WTC11 (cell line): ENCODE results near the gene SACS. TPM values are rescaled to one million over a fixed set of nuclear protein-coding genes. Genes with fewer than 3 reads are reported as not detected.

Experiments used
- ATAC-seq: fragments of 200-7000 bp; cut with Tn5 transposase; 2 replicates; pipeline ENCODE4 v1.10.0; 2021; ENCODE audit warnings: mild to moderate bottlenecking, moderate library complexity
- CTCF ChIA-PET: fragments of 300-600 bp; sonication (Branson Sonifier 250); formaldehyde crosslinking; loops from one replicate; lab custom pipeline; 2021; ENCODE audit warnings: antibody characterized with exemption; lab: Charles Lee
- POLR2A ChIA-PET: fragments of 350-600 bp; sonication (Branson Sonifier 250); formaldehyde crosslinking; loops from one replicate; lab custom pipeline; 2021; ENCODE audit warnings: antibody characterized with exemption; lab: Charles Lee
- DNase-seq: peaks from one replicate; pipeline ENCODE4 v3.0.0; 2021; ENCODE audit warnings: low spot score
- H3K27ac Mint-ChIP-seq: 2 replicates; pipeline ENCODE4 v1.8.0; 2021; ENCODE audit warnings: mixed read lengths
- H3K27me3 Mint-ChIP-seq: 2 replicates; pipeline ENCODE4 v1.8.0; 2021; ENCODE audit warnings: low read depth, mild to moderate bottlenecking, moderate library complexity, mixed read lengths
- H3K36me3 Mint-ChIP-seq: 2 replicates; pipeline ENCODE4 v1.8.0; 2021; ENCODE audit warnings: mixed read lengths
- H3K4me1 Mint-ChIP-seq: 2 replicates; pipeline ENCODE4 v1.8.0; 2022; ENCODE audit warnings: mixed read lengths
- H3K4me3 Mint-ChIP-seq: 2 replicates; pipeline ENCODE4 v1.8.0; 2021; ENCODE audit warnings: mild to moderate bottlenecking, moderate library complexity, mixed read lengths
- H3K9me3 Mint-ChIP-seq: 2 replicates; pipeline ENCODE4 v1.8.0; 2021; ENCODE audit warnings: mixed read lengths
- E2F1 ChIP-seq: sonication (generic); formaldehyde crosslinking; IDR thresholded peaks from 2 replicates; pipeline ENCODE4 v1.8.0; 2022; ENCODE audit warnings: mild to moderate bottlenecking, missing genetic modification reagents
- FOXP1 ChIP-seq: sonication (generic); formaldehyde crosslinking; IDR thresholded peaks from 2 replicates; pipeline ENCODE4 v1.8.0; 2022; ENCODE audit warnings: missing genetic modification reagents, mild to moderate bottlenecking, moderate library complexity, borderline replicate concordance
- GABPB1 ChIP-seq: sonication (generic); formaldehyde crosslinking; IDR thresholded peaks from 2 replicates; pipeline ENCODE4 v1.8.1; 2023; ENCODE audit warnings: mild to moderate bottlenecking, missing genetic modification reagents
- GTF2I ChIP-seq: fragments of 250-450 bp; sonication (Bioruptor Pico); conservative IDR thresholded peaks from 2 replicates; pipeline ENCODE4 v1.4.0; 2021; ENCODE audit warnings: mild to moderate bottlenecking
- MAX ChIP-seq: sonication (generic); formaldehyde crosslinking; IDR thresholded peaks from 2 replicates; pipeline ENCODE4 v1.8.0; 2022; ENCODE audit warnings: mild to moderate bottlenecking, missing genetic modification reagents
- RORB ChIP-seq: fragments of 250-450 bp; sonication (Bioruptor Pico); IDR thresholded peaks from 2 replicates; pipeline ENCODE4 v1.9.0; 2021; ENCODE audit warnings: mild to moderate bottlenecking
- SMAD4 ChIP-seq: sonication (generic); formaldehyde crosslinking; IDR thresholded peaks from 2 replicates; pipeline ENCODE4 v1.8.0; 2022; ENCODE audit warnings: mild to moderate bottlenecking, missing genetic modification reagents
- TEAD1 ChIP-seq: sonication (generic); formaldehyde crosslinking; IDR thresholded peaks from 2 replicates; pipeline ENCODE4 v1.8.0; 2022; ENCODE audit warnings: mild to moderate bottlenecking, missing genetic modification reagents
- TEAD4 ChIP-seq: sonication (generic); formaldehyde crosslinking; IDR thresholded peaks from 2 replicates; pipeline ENCODE4 v1.8.0; 2022; ENCODE audit warnings: mild to moderate bottlenecking, missing genetic modification reagents
- TP53 ChIP-seq: sonication (generic); formaldehyde crosslinking; IDR thresholded peaks from 2 replicates; pipeline ENCODE4 v1.8.1; 2023; ENCODE audit warnings: mild to moderate bottlenecking, missing genetic modification reagents
- USF2 ChIP-seq: sonication (generic); formaldehyde crosslinking; IDR thresholded peaks from 2 replicates; pipeline ENCODE4 v1.8.1; 2023; ENCODE audit warnings: mild to moderate bottlenecking, missing genetic modification reagents, moderate library complexity
- ZNF138 ChIP-seq: sonication (generic); formaldehyde crosslinking; conservative IDR thresholded peaks from 2 replicates; pipeline ENCODE4 v1.8.1; 2022; ENCODE audit warnings: mild to moderate bottlenecking, moderate library complexity, missing genetic modification reagents
- ZNF232 ChIP-seq: sonication (generic); formaldehyde crosslinking; IDR thresholded peaks from 2 replicates; pipeline ENCODE4 v1.8.0; 2022; ENCODE audit warnings: mild to moderate bottlenecking, missing genetic modification reagents
- ZNF281 ChIP-seq: sonication (generic); formaldehyde crosslinking; IDR thresholded peaks from 2 replicates; pipeline ENCODE4 v1.8.0; 2023; ENCODE audit warnings: mild to moderate bottlenecking, missing genetic modification reagents
- ZNF396 ChIP-seq: fragments of 250-450 bp; sonication (Bioruptor Pico); IDR thresholded peaks from 2 replicates; pipeline ENCODE4 v1.8.0; 2021; ENCODE audit warnings: mild to moderate bottlenecking, moderate library complexity, borderline replicate concordance
- ZNF416 ChIP-seq: fragments of 250-450 bp; sonication (Bioruptor Pico); IDR thresholded peaks from 2 replicates; pipeline ENCODE4 v1.9.0; 2021; ENCODE audit warnings: mild to moderate bottlenecking, inconsistent platforms
- ZNF671 ChIP-seq: fragments of 250-450 bp; sonication (Bioruptor Pico); IDR thresholded peaks from 2 replicates; pipeline ENCODE4 v1.8.0; 2021; ENCODE audit warnings: mild to moderate bottlenecking
- total RNA-seq: library from RNA; stranded (reverse); gene quantifications from 3 replicates; pipeline ENCODE4 v1.2.3, GENCODE V29; 2021
- TF ChIP-seq, protein P1 (sequence below): sonication (generic); formaldehyde crosslinking; IDR thresholded peaks from 2 replicates; pipeline ENCODE4 v1.8.0; 2023; ENCODE audit warnings: missing genetic modification reagents
- TF ChIP-seq, protein P2 (sequence below): sonication (generic); formaldehyde crosslinking; IDR thresholded peaks from 2 replicates; pipeline ENCODE4 v1.8.0; 2022; ENCODE audit warnings: mild to moderate bottlenecking, missing genetic modification reagents
- TF ChIP-seq, protein P3 (sequence below): sonication (generic); formaldehyde crosslinking; IDR thresholded peaks from 2 replicates; pipeline ENCODE4 v1.8.1; 2023; ENCODE audit warnings: mild to moderate bottlenecking, moderate library complexity, missing genetic modification reagents
- TF ChIP-seq, protein P4 (sequence below): sonication (generic); formaldehyde crosslinking; IDR thresholded peaks from 2 replicates; pipeline ENCODE4 v1.8.1; 2022; ENCODE audit warnings: missing genetic modification reagents, borderline replicate concordance
- TF ChIP-seq, protein P5 (sequence below): sonication (generic); formaldehyde crosslinking; IDR thresholded peaks from 2 replicates; pipeline ENCODE4 v1.8.1; 2022; ENCODE audit warnings: low read depth, missing genetic modification reagents, borderline replicate concordance

Gene SACS
- total RNA-seq, 1 experiment from 2014 or later, result 35.2 TPM

- no peak for TF ChIP-seq ZNF232 (CRISPR knock-in tag)
- no peak for TF ChIP-seq USF2 (CRISPR knock-in tag)
- TF ChIP-seq, protein P1, sequence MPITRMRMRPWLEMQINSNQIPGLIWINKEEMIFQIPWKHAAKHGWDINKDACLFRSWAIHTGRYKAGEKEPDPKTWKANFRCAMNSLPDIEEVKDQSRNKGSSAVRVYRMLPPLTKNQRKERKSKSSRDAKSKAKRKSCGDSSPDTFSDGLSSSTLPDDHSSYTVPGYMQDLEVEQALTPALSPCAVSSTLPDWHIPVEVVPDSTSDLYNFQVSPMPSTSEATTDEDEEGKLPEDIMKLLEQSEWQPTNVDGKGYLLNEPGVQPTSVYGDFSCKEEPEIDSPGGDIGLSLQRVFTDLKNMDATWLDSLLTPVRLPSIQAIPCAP (CRISPR knock-in tag), result no peak
- no peak for TF ChIP-seq SMAD4 (CRISPR knock-in tag)
- TF ChIP-seq TEAD1 (CRISPR knock-in tag), result no peak
- no peak for TF ChIP-seq GABPB1 (CRISPR knock-in tag)
- TF ChIP-seq, protein P2, sequence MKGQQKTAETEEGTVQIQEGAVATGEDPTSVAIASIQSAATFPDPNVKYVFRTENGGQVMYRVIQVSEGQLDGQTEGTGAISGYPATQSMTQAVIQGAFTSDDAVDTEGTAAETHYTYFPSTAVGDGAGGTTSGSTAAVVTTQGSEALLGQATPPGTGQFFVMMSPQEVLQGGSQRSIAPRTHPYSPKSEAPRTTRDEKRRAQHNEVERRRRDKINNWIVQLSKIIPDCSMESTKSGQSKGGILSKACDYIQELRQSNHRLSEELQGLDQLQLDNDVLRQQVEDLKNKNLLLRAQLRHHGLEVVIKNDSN, result no peak
- no peak for TF ChIP-seq ZNF671 (CRISPR knock-in tag)
- no peak for TF ChIP-seq FOXP1 (CRISPR knock-in tag)
- no peak for TF ChIP-seq ZNF138 (CRISPR knock-in tag)
- TF ChIP-seq MAX (CRISPR knock-in tag), result no peak
- TF ChIP-seq ZNF396 (CRISPR knock-in tag), result no peak
- no peak for TF ChIP-seq TEAD4 (CRISPR knock-in tag)
- TF ChIP-seq RORB (CRISPR knock-in tag), result no peak
- TF ChIP-seq ZNF416 (CRISPR knock-in tag), result no peak
- POLR2A ChIA-PET, result no interaction called here
- Mint-ChIP-seq H3K4me1 (peaks cover 7% of the 10 kb centered on the region), H3K36me3 (no peaks in the 10 kb centered on the region), H3K27me3 (0 out of 2 replicates have a peak, but pooled peaks cover 2% of the 10 kb centered on the region), H3K4me3 (no peak overlapping the region), H3K27ac (no peak overlapping the region), H3K9me3 (peaks cover 3% of the 10 kb centered on the region; the same call in 1 of the 2 replicates)
- no peak for ATAC-seq
- no peak for DNase-seq
- CTCF ChIA-PET, result interaction anchor here (0.6 kb wide), 1 partner anchor 809 kb away, joined by 3 read pairs; no protein-coding TSS in a partner anchor
These were observed 25.5 kb upstream of the SACS start for GRCh38 chr13:23458989-23459388.

DNA sequence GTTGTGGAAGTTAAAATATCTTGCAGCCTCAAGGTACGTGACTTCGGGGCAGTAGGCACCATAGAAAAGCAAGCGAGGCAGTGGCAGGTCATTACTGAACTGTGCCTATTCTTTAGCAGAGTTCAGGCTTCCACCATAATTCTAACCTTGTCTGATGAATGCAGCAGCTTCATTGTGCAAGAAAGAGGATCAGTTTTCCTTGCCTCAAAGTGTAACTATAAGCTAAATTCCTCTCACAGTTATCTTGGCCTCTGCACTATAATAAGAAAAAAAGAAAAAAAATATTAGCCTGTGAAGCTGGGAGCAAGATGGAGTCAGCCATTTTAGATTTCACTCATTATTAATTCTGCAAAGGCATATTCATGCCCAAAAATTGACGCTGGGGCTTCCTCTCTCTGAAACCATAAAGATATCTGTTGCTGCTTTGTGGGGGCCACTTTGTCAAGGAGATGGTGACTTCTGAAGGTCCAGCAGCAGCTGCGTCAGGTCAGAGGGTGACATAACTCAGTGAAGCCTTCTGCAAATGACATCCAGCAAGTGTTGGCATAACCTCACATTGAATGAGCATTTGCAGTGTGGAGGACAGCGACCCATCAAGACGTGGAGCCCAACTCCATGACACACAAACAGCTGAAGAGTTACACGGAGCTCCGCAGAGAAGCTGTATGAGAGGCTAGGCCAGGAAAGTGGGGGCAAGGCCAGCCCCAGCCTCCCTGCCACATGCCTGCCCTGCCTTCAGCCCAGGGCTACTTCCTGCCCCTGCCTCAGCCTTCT lies 23.1 kb upstream of the SACS start:
- Mint-ChIP-seq H3K4me3 (no peak overlapping the region), H3K36me3 (no peaks in the 10 kb centered on the region), H3K27ac (no peak overlapping the region), H3K27me3 (no peaks in the 10 kb centered on the region), H3K9me3 (no peaks in the 10 kb centered on the region; the same call in 1 of the 2 replicates), H3K4me1 (peaks cover 9% of the 10 kb centered on the region)
- ATAC-seq (no peak), DNase-seq (no peak)
- ChIA-PET CTCF (interaction anchor here (0.6 to 1.0 kb wide), 2 partner anchors 11 to 285 kb away, joined by 3 to 4 read pairs; no protein-coding TSS in a partner anchor), POLR2A (no interaction called here)
- TF ChIP-seq USF2 (CRISPR knock-in tag), result no peak
- TF ChIP-seq E2F1 (CRISPR knock-in tag), result no peak
- no peak for TF ChIP-seq ZNF281
- TF ChIP-seq TP53 (CRISPR knock-in tag), result no peak
- TF ChIP-seq, protein P3, sequence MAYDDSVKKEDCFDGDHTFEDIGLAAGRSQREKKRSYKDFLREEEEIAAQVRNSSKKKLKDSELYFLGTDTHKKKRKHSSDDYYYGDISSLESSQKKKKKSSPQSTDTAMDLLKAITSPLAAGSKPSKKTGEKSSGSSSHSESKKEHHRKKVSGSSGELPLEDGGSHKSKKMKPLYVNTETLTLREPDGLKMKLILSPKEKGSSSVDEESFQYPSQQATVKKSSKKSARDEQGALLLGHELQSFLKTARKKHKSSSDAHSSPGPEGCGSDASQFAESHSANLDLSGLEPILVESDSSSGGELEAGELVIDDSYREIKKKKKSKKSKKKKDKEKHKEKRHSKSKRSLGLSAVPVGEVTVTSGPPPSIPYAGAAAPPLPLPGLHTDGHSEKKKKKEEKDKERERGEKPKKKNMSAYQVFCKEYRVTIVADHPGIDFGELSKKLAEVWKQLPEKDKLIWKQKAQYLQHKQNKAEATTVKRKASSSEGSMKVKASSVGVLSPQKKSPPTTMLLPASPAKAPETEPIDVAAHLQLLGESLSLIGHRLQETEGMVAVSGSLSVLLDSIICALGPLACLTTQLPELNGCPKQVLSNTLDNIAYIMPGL (CRISPR knock-in tag), result no peak
- TF ChIP-seq GTF2I (CRISPR knock-in tag), result no peak
- TF ChIP-seq, protein P4, sequence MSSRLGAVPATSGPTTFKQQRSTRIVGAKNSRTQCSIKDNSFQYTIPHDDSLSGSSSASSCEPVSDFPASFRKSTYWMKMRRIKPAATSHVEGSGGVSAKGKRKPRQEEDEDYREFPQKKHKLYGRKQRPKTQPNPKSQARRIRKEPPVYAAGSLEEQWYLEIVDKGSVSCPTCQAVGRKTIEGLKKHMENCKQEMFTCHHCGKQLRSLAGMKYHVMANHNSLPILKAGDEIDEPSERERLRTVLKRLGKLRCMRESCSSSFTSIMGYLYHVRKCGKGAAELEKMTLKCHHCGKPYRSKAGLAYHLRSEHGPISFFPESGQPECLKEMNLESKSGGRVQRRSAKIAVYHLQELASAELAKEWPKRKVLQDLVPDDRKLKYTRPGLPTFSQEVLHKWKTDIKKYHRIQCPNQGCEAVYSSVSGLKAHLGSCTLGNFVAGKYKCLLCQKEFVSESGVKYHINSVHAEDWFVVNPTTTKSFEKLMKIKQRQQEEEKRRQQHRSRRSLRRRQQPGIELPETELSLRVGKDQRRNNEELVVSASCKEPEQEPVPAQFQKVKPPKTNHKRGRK (CRISPR knock-in tag), result no peak
- TF ChIP-seq, protein P5, sequence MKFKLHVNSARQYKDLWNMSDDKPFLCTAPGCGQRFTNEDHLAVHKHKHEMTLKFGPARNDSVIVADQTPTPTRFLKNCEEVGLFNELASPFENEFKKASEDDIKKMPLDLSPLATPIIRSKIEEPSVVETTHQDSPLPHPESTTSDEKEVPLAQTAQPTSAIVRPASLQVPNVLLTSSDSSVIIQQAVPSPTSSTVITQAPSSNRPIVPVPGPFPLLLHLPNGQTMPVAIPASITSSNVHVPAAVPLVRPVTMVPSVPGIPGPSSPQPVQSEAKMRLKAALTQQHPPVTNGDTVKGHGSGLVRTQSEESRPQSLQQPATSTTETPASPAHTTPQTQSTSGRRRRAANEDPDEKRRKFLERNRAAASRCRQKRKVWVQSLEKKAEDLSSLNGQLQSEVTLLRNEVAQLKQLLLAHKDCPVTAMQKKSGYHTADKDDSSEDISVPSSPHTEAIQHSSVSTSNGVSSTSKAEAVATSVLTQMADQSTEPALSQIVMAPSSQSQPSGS, result no peak
